Stimulated activated CD8-positive, alpha-beta memory T cell treated with anti-CD3 and anti-CD28 coated beads, Interleukin-15, amount 100 ng/mL, for 4 hours (primary cell): ENCODE data around the gene POLD4.

Experiments used
- DNase-seq, 2 donors: peaks; one replicate each; pipeline ENCODE4 v3.0.0-alpha.2; 2020; ENCODE audit warnings: low read depth in 2 of 2

The POLD4 gene

GRCh38 chr11:67389477-67389876, 36.1 kb upstream of the POLD4 start:
- no peak for DNase-seq

- no peak for DNase-seq
Observed at GRCh38 chr11:67387518-67387917, 34.2 kb upstream of the POLD4 start.

- no peak for DNase-seq
Observed at GRCh38 chr11:67387069-67387468, 33.7 kb upstream of the POLD4 start.

GRCh38 chr11:67384851-67385366, 31.6 kb upstream of the POLD4 start:
- no peak for DNase-seq

- DNase-seq, result peak; percentile 59 to 72
Observed at GRCh38 chr11:67382276-67383136, 29.2 kb upstream of the POLD4 start.

DNA sequence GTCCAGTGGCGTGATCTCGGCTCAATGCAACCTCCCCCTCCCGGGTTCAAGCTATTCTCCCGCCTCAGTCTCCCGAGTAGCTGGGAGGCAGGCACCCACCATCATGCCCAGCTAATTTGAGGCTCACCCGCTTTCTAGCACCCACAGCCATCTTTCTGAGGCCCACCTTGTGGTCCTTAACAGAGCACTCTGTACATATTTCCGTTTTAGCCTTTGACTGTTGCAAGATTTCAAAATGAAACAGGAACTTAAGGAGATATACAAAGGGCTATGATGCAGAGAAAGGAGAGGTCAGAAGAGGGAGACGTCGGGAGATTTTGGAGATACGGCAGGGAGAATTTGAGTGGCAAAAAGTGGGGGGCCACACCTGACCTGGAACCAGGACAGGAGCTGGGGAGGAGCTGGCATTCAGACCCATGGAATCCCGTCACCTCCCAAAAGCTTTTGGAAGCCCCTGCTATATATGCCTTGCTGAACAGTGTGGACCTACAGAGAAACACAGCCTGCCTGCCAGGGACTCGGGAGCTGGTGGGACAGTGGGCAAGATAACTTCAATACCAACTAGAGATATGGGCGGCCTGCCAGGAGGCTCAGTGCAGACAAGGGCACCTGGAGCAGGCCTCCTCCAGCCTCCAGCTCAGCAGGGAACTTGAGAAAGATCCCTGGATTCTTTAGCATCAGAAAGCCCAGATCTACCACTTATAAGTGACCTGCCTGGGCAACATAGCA, 28.1 kb upstream of the POLD4 start:
- DNase-seq, result no peak

DNA sequence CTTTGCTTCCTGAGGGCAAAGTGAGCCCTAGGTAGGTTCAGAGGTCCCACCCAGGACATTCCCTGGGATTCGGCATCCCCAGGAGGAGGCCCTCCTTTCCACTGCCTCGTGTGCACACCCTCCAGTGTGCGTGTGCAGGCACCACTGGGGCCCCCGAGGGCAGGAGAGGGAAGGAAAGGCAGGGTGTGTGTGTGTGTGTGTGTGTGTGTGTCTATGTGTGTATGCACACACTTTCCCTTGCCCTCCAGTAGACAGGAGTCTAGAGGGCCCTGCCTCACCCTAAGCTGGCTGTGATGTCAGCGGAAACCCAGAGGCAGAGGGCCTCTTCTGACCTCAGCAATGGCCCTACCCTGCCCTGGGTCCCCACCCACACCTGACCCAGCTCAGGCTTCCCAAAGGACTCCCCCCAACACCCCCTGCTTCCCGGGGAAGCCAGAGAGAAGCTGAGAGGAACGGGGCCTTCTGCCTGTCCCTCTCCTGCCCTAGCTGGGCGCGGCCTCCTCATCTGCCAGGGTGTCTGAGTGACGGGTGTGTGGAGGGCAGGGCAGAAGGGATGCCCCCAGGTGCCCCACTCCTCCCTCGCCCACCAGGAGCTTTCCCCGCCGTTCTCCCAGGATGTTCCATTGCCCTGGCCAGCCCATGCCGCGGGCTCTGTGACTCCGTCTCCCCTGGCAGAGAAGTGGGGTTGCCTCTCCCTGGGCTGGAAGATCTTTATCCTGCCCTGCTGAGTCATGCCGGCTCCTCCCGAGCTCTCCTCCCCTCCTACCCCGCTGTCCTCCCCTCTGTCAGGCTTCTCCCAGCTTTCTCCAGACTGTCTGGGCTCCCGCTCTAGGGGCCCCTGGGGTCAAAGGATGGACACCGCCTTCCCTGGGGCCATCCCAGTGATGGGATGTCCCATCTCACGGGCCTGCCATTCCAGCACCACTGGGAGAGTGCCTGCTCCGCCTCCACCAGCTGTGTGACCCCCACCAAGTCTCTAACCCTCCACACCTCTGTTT, 26.0 kb upstream of the POLD4 start:
- no peak for DNase-seq

DNA sequence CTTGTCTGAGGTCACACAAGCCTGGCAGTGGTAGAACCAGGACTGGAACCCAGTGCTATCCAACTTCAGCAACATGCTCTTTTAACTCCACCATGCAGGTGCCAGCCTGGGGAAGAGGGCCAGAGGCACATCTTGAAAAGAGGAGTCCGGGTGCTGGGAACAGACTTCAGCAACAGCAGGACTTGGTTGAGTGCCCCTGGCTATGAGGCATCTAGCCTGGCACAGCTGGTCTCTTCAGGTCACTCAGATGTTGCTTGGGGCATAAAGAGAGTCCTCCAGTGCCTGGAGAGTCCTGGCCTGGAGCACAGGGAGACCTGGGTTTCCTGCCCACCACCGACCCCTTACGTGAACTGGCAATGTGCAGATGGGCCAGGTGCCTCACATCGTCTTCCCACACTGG, 25.2 kb upstream of the POLD4 start:
- no peak for DNase-seq

- DNase-seq, result no peak
Observed at GRCh38 chr11:67376873-67377808, 23.8 kb upstream of the POLD4 start.

DNA sequence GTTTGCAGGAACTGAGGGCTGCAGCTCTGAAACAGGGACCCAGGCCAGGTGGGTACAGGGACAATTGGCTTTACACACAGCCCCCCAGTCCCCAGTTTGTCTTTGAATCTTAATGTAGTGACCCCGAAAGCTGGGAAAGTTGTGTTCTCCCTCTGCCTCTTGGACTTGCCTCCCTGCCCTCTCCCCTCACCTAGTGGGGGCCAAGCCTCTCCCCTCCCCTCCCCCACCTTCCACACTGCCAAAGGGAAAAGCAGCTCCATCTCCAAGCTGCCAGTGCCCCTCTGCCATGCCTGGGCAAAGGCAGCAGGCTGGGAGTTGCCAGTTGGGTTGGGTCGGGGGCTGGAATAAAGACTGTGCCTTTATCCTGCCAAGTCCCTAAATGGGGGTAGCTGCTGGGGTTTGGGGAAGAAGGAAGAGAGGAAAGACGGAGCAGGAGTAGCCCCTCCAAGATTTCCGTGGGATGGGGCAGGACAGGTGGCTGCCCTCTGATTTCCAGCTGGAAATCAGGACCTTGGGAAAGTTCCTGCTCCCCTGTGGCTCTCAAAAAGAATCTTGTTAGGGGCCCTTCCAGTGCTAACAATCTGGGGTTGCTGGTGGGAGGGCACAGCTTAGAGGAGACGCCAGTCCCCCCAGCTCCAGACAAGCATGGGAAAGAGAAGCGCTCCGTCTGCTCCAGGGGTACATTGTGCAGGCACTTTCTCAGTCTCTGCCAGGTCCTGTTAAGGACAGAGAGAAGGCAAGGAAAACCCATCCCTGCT, 22.9 kb upstream of the POLD4 start:
- DNase-seq, result no peak

DNA sequence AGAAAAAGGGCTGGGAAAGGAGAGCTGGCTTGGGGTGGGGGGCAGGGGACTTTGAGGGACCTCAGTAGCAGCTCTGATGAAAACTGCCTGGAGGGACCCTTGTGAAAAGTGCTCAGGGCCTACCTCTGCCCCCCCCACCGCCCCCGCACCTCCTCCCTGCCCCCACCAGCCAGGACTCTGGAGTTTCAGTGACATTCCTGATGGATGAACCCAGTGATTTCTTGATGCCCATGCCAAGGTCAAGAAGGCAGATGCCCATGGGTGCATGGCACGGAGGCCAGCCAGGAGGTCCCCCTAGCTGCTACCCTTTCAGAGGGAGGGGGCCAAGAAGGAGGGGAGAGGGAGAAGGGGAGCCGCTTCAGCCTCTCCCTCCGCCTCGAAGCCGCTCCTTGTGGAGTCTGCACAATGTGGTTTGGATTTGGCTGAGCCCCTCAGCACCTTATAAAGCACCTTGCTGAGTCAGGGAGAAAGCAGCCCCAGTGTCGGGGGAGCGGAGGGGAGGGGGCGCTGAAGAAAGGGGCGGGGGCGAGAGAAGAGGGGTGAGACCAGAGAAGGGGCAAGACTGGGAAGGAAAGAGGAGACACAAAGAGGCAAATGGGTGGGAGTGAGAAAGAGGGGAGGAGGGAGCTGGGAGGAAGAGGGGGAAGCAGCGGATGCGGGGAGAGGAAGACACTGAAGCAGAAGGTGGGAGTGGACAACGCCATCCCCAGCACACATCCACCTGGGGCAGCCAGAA, 22.1 kb upstream of the POLD4 start:
- DNase-seq, result no peak

GRCh38 chr11:67374571-67375281, 21.4 kb upstream of the POLD4 start:
- no peak for DNase-seq

GRCh38 chr11:67373648-67374570, 20.6 kb upstream of the POLD4 start:
- peak; percentile 64 to 68 for DNase-seq

DNA sequence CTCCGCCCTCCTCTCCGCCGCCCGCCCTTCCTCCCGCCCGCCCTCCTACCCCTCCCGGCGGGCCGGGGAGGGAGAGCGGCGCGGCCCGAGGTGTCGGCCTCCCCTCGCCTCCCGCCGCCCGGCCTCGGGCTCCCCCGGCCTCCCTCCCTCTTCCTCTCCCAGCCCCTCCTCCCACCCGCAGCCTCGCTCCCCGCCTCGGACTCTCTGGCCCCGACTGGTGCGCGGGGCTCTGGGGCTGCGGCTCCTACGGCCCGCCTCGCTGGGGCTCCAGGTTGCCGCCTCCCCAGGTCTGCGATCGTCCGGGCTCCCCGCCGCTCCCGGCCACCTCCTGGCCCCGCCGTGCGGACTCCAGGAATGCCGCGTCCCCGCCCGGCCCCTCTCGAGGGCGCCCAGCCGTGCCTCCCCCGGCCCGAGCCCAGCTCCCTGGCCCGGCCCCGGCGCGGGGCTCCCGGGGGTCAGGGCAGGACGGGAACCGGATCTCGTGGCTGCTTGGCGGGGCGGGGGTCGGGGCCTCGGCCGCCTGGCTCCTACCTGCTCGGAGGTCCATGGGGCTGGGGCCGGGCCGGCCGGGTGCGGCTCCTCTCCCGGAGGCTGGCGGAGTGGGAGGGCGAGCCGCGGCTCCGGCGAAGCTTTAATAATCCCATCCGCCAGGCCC, 19.8 kb upstream of the POLD4 start, which contains the start of gene CLCF1:
CLCF1 (minus strand) TSS at position 606 of the 655 bp plus-strand sequence; CDS start at position 547, 59 bp downstream.
- DNase-seq, result no peak

- DNase-seq, result no peak
Observed at GRCh38 chr11:67372321-67372992, 19.1 kb upstream of the POLD4 start.

- DNase-seq, result no peak
Observed at GRCh38 chr11:67371911-67372320, 18.6 kb upstream of the POLD4 start.
